ENCODE results near the gene TIGD3.

GRCh38 chr11:65394125-65394536 is 39.6 kb downstream of the TIGD3 start:
- TF ChIP-seq, protein P1, sequence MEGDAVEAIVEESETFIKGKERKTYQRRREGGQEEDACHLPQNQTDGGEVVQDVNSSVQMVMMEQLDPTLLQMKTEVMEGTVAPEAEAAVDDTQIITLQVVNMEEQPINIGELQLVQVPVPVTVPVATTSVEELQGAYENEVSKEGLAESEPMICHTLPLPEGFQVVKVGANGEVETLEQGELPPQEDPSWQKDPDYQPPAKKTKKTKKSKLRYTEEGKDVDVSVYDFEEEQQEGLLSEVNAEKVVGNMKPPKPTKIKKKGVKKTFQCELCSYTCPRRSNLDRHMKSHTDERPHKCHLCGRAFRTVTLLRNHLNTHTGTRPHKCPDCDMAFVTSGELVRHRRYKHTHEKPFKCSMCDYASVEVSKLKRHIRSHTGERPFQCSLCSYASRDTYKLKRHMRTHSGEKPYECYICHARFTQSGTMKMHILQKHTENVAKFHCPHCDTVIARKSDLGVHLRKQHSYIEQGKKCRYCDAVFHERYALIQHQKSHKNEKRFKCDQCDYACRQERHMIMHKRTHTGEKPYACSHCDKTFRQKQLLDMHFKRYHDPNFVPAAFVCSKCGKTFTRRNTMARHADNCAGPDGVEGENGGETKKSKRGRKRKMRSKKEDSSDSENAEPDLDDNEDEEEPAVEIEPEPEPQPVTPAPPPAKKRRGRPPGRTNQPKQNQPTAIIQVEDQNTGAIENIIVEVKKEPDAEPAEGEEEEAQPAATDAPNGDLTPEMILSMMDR (IDR thresholded peaks at IDR 0.05): no peak
- no peak for TF ChIP-seq ZFX (IDR thresholded peaks at IDR 0.05; ENCODE audit: borderline replicate concordance)

Data from 22Rv1 (cell line).